WTC11 (cell line): ENCODE data around the gene MEIS1. TPM values are rescaled to one million over a fixed set of nuclear protein-coding genes. Genes with fewer than 3 reads are reported as not detected.
A peak's percentile ranks its signal among the peaks of the same experiment; 100 is the strongest.

Experiments used
- ATAC-seq: fragments of 200-7000 bp; cut with Tn5 transposase; 2 replicates; pipeline ENCODE4 v1.10.0; 2021; ENCODE audit warnings: mild to moderate bottlenecking, moderate library complexity
- CTCF ChIA-PET: fragments of 300-600 bp; sonication (Branson Sonifier 250); formaldehyde crosslinking; loops from one replicate; lab custom pipeline; 2021; ENCODE audit warnings: antibody characterized with exemption; lab: Charles Lee
- POLR2A ChIA-PET: fragments of 350-600 bp; sonication (Branson Sonifier 250); formaldehyde crosslinking; loops from one replicate; lab custom pipeline; 2021; ENCODE audit warnings: antibody characterized with exemption; lab: Charles Lee
- DNase-seq: peaks from one replicate; pipeline ENCODE4 v3.0.0; 2021; ENCODE audit warnings: low spot score
- H3K27ac Mint-ChIP-seq: 2 replicates; pipeline ENCODE4 v1.8.0; 2021; ENCODE audit warnings: mixed read lengths
- H3K27me3 Mint-ChIP-seq: 2 replicates; pipeline ENCODE4 v1.8.0; 2021; ENCODE audit warnings: low read depth, mild to moderate bottlenecking, moderate library complexity, mixed read lengths
- H3K36me3 Mint-ChIP-seq: 2 replicates; pipeline ENCODE4 v1.8.0; 2021; ENCODE audit warnings: mixed read lengths
- H3K4me1 Mint-ChIP-seq: 2 replicates; pipeline ENCODE4 v1.8.0; 2022; ENCODE audit warnings: mixed read lengths
- H3K4me3 Mint-ChIP-seq: 2 replicates; pipeline ENCODE4 v1.8.0; 2021; ENCODE audit warnings: mild to moderate bottlenecking, moderate library complexity, mixed read lengths
- H3K9me3 Mint-ChIP-seq: 2 replicates; pipeline ENCODE4 v1.8.0; 2021; ENCODE audit warnings: mixed read lengths
- ATF1 ChIP-seq: sonication (generic); formaldehyde crosslinking; IDR thresholded peaks from 2 replicates; pipeline ENCODE4 v1.8.1; 2023; ENCODE audit warnings: mild to moderate bottlenecking, moderate library complexity, missing genetic modification reagents
- CREB1 ChIP-seq: sonication (generic); formaldehyde crosslinking; IDR thresholded peaks from 2 replicates; pipeline ENCODE4 v1.8.0; 2023; ENCODE audit warnings: mild to moderate bottlenecking, missing genetic modification reagents
- CREM ChIP-seq: sonication (generic); formaldehyde crosslinking; IDR thresholded peaks from 2 replicates; pipeline ENCODE4 v1.8.1; 2022; ENCODE audit warnings: mild to moderate bottlenecking, missing genetic modification reagents, moderate library complexity
- CTCF ChIP-seq: fragments of 200-600 bp; IDR thresholded peaks from 2 replicates; pipeline ENCODE4 v1.8.0; 2022; ENCODE audit warnings: antibody characterized with exemption
- E2F4 ChIP-seq: sonication (generic); formaldehyde crosslinking; IDR thresholded peaks from 2 replicates; pipeline ENCODE4 v1.8.1; 2022; ENCODE audit warnings: low read depth, mild to moderate bottlenecking, moderate library complexity, missing genetic modification reagents, borderline replicate concordance
- EMX1 ChIP-seq: fragments of 250-450 bp; sonication (Bioruptor Pico); IDR thresholded peaks from 2 replicates; pipeline ENCODE4 v1.8.0; 2021; ENCODE audit warnings: mild to moderate bottlenecking
- ESRRA ChIP-seq: sonication (generic); formaldehyde crosslinking; IDR thresholded peaks from 2 replicates; pipeline ENCODE4 v1.8.1; 2022; ENCODE audit warnings: mild to moderate bottlenecking, missing genetic modification reagents, borderline replicate concordance
- ETV6 ChIP-seq: sonication (generic); formaldehyde crosslinking; IDR thresholded peaks from 2 replicates; pipeline ENCODE4 v1.8.1; 2022; ENCODE audit warnings: mild to moderate bottlenecking, missing genetic modification reagents
- GRHL2 ChIP-seq: fragments of 250-450 bp; sonication (Bioruptor Pico); IDR thresholded peaks from 2 replicates; pipeline ENCODE4 v1.8.0; 2022; ENCODE audit warnings: mild to moderate bottlenecking, moderate library complexity; ENCODE audit not compliant: insufficient replicate concordance, severe bottlenecking
- IRF1 ChIP-seq: sonication (generic); formaldehyde crosslinking; IDR thresholded peaks from 2 replicates; pipeline ENCODE4 v1.8.0; 2023; ENCODE audit warnings: missing genetic modification reagents
- IRF2 ChIP-seq: sonication (generic); formaldehyde crosslinking; IDR thresholded peaks from 2 replicates; pipeline ENCODE4 v1.8.0; 2022; ENCODE audit warnings: low read depth, missing genetic modification reagents, borderline replicate concordance
- JAZF1 ChIP-seq: fragments of 250-450 bp; sonication (Bioruptor Pico); IDR thresholded peaks from 2 replicates; pipeline ENCODE4 v1.9.0; 2021; ENCODE audit warnings: moderate library complexity, mild to moderate bottlenecking, inconsistent platforms
- NR2C2 ChIP-seq: sonication (generic); formaldehyde crosslinking; IDR thresholded peaks from 2 replicates; pipeline ENCODE4 v1.8.0; 2022; ENCODE audit warnings: mild to moderate bottlenecking, missing genetic modification reagents
- NR3C1 ChIP-seq: sonication (generic); formaldehyde crosslinking; conservative IDR thresholded peaks from 2 replicates; pipeline ENCODE4 v1.8.1; 2023; ENCODE audit warnings: low read depth, mild to moderate bottlenecking, missing genetic modification reagents
- OVOL2 ChIP-seq: fragments of 250-450 bp; sonication (Bioruptor Pico); IDR thresholded peaks from 2 replicates; pipeline ENCODE4 v1.9.0; 2021; ENCODE audit warnings: mild to moderate bottlenecking, borderline replicate concordance
- RORB ChIP-seq: fragments of 250-450 bp; sonication (Bioruptor Pico); IDR thresholded peaks from 2 replicates; pipeline ENCODE4 v1.9.0; 2021; ENCODE audit warnings: mild to moderate bottlenecking
- TCF7 ChIP-seq: sonication (generic); formaldehyde crosslinking; IDR thresholded peaks from 2 replicates; pipeline ENCODE4 v1.8.0; 2022; ENCODE audit warnings: mild to moderate bottlenecking, low read depth, missing genetic modification reagents, moderate library complexity
- TEAD1 ChIP-seq: sonication (generic); formaldehyde crosslinking; IDR thresholded peaks from 2 replicates; pipeline ENCODE4 v1.8.0; 2022; ENCODE audit warnings: mild to moderate bottlenecking, missing genetic modification reagents
- TEAD4 ChIP-seq: sonication (generic); formaldehyde crosslinking; IDR thresholded peaks from 2 replicates; pipeline ENCODE4 v1.8.0; 2022; ENCODE audit warnings: mild to moderate bottlenecking, missing genetic modification reagents
- USF1 ChIP-seq: sonication (generic); formaldehyde crosslinking; IDR thresholded peaks from 2 replicates; pipeline ENCODE4 v1.8.0; 2022; ENCODE audit warnings: mild to moderate bottlenecking, missing genetic modification reagents
- USF2 ChIP-seq: sonication (generic); formaldehyde crosslinking; IDR thresholded peaks from 2 replicates; pipeline ENCODE4 v1.8.1; 2023; ENCODE audit warnings: mild to moderate bottlenecking, missing genetic modification reagents, moderate library complexity
- ZBTB43 ChIP-seq: sonication (generic); formaldehyde crosslinking; IDR thresholded peaks from 2 replicates; pipeline ENCODE4 v1.8.1; 2023; ENCODE audit warnings: mild to moderate bottlenecking, missing genetic modification reagents
- ZNF121 ChIP-seq: sonication (generic); formaldehyde crosslinking; IDR thresholded peaks from 2 replicates; pipeline ENCODE4 v1.8.0; 2023; ENCODE audit warnings: missing genetic modification reagents
- ZNF396 ChIP-seq: fragments of 250-450 bp; sonication (Bioruptor Pico); IDR thresholded peaks from 2 replicates; pipeline ENCODE4 v1.8.0; 2021; ENCODE audit warnings: mild to moderate bottlenecking, moderate library complexity, borderline replicate concordance
- ZNF425 ChIP-seq: fragments of 250-450 bp; sonication (Bioruptor Pico); conservative IDR thresholded peaks from 2 replicates; pipeline ENCODE4 v1.9.0; 2021; ENCODE audit warnings: mild to moderate bottlenecking
- total RNA-seq: library from RNA; stranded (reverse); gene quantifications from 3 replicates; pipeline ENCODE4 v1.2.3, GENCODE V29; 2021

The MEIS1 gene
- total RNA-seq, 1 experiment from 2014 or later = 0.48 TPM

GRCh38 chr2:66596256-66596655, 161.3 kb downstream of the MEIS1 start:
- ATAC-seq (peak; percentile 70), DNase-seq (no peak)
- Mint-ChIP-seq H3K27me3 (no peaks in the 10 kb centered on the region), H3K27ac (no peak overlapping the region; the same call in 1 of the 2 replicates), H3K36me3 (no peaks in the 10 kb centered on the region), H3K4me3 (no peak overlapping the region), H3K4me1 (peaks cover 14% of the 10 kb centered on the region), H3K9me3 (peaks cover 17% of the 10 kb centered on the region)
- ChIA-PET POLR2A (no interaction called here), CTCF (interaction anchor here (1.0 kb wide), 1 partner anchor 9 kb away, joined by 3 read pairs; no protein-coding TSS in a partner anchor)
- TF ChIP-seq TEAD4 (CRISPR knock-in tag) = no peak
- TF ChIP-seq EMX1 (CRISPR knock-in tag) = no peak
- no peak for TF ChIP-seq TEAD1 (CRISPR knock-in tag)
- TF ChIP-seq GRHL2 = no peak
- no peak for TF ChIP-seq CREM
- TF ChIP-seq ZBTB43 (CRISPR knock-in tag) = no peak
- TF ChIP-seq TCF7 (CRISPR knock-in tag) = no peak
- no peak for TF ChIP-seq IRF2
- no peak for TF ChIP-seq ZNF396
- TF ChIP-seq OVOL2 (CRISPR knock-in tag) = no peak
- TF ChIP-seq ZNF121 = no peak
- no peak for TF ChIP-seq E2F4 (CRISPR knock-in tag)
- no peak for TF ChIP-seq USF2
- TF ChIP-seq RORB (CRISPR knock-in tag) = no peak
- no peak for TF ChIP-seq ZNF425 (CRISPR knock-in tag)
- TF ChIP-seq USF1 (CRISPR knock-in tag) = no peak
- TF ChIP-seq CREB1 = no peak
- TF ChIP-seq NR2C2 (CRISPR knock-in tag) = no peak
- no peak for TF ChIP-seq NR3C1 (CRISPR knock-in tag)

- no peaks in the 10 kb centered on the region for H3K27me3 Mint-ChIP-seq
- no peak overlapping the region for H3K4me3 Mint-ChIP-seq
- no peak overlapping the region for H3K27ac Mint-ChIP-seq
- TF ChIP-seq GRHL2 (no peak), ATF1 (CRISPR knock-in tag) (no peak), IRF1 (CRISPR knock-in tag) (no peak), ETV6 (CRISPR knock-in tag) (no peak), IRF2 (no peak), ESRRA (CRISPR knock-in tag) (no peak), JAZF1 (CRISPR knock-in tag) (no peak), CTCF (no peak)
- DNase-seq (no peak), ATAC-seq (no peak)
- ChIA-PET CTCF (no interaction called here), POLR2A (no interaction called here)
- peaks cover under 1% of the 10 kb centered on the region for H3K4me1 Mint-ChIP-seq
- no peaks in the 10 kb centered on the region for H3K36me3 Mint-ChIP-seq
- peaks cover 21% of the 10 kb centered on the region for H3K9me3 Mint-ChIP-seq
Measured at GRCh38 chr2:66601624-66602023, 166.7 kb downstream of the MEIS1 start.
